ENCODE data around the gene KRTAP29-1. TPM values are rescaled to one million over a fixed set of nuclear protein-coding genes. Genes with fewer than 3 reads are reported as not detected.

KRTAP29-1 gene
- total and polyA plus RNA-seq, 2 experiments from 2014 or later: not detected

- peaks cover 24% of the 10 kb centered on the region for H3K9me3 Mint-ChIP-seq
- no peak for ATAC-seq
- H3K36me3 Mint-ChIP-seq (ENCODE audit: low read depth): no peaks in the 10 kb centered on the region; the same call in 2 of the 3 replicates
- Histone ChIP-seq H3K9me2 (ENCODE audit: insufficient read depth) (peaks cover 2% of the 10 kb centered on the region; the same call in 1 of the 2 replicates), H3K27ac (ENCODE audit: low read depth) (no peak overlapping the region), H4K20me1 (replicated peaks; ENCODE audit: insufficient read depth) (no peaks in the 10 kb centered on the region), H3K4me2 (no peak overlapping the region), H3K36me3 (ENCODE audit: insufficient read depth) (no peaks in the 10 kb centered on the region), H3F3A (replicated peaks; ENCODE audit: low read depth) (no peaks in the 10 kb centered on the region), H2AFZ (no peak overlapping the region), H3K79me2 (replicated peaks; ENCODE audit: insufficient read depth) (no peaks in the 10 kb centered on the region), H3K27me3 (ENCODE audit: insufficient read depth) (no peaks in the 10 kb centered on the region), H3K4me3 (no peak overlapping the region), H3K4me1 (ENCODE audit: insufficient read depth) (no peaks in the 10 kb centered on the region)
- H3K4me1 Mint-ChIP-seq: no peaks in the 10 kb centered on the region
- no peak for TF ChIP-seq REST (IDR thresholded peaks at IDR 0.05; ENCODE audit: unreplicated experiment)
- no peak for TF ChIP-seq ZNF462 (CRISPR knock-in tag; IDR thresholded peaks at IDR 0.05)
- no peak for TF ChIP-seq ZNF331 (CRISPR knock-in tag; IDR thresholded peaks at IDR 0.05; ENCODE audit: low read depth)
- TF ChIP-seq STAT1 (IDR thresholded peaks at IDR 0.05; ENCODE audit: unreplicated experiment): no peak
- no peak for TF ChIP-seq NANOG (IDR thresholded peaks at IDR 0.05; ENCODE audit: borderline replicate concordance)
- no peak for TF ChIP-seq POLR2AphosphoS5 (IDR thresholded peaks at IDR 0.05; ENCODE audit: low read depth)
- TF ChIP-seq EZH2phosphoT487 (IDR thresholded peaks at IDR 0.05; ENCODE audit: unreplicated experiment): no peak
- no peak for TF ChIP-seq ZNF114 (CRISPR knock-in tag; IDR thresholded peaks at IDR 0.05)
- no peak for DNase-seq (ENCODE audit: low spot score)
- H3K27ac Mint-ChIP-seq: no peak overlapping the region
- no peak overlapping the region for H3K4me3 Mint-ChIP-seq
- peaks cover 5% of the 10 kb centered on the region for H3K27me3 Mint-ChIP-seq (ENCODE audit: insufficient read depth, low read depth, poor library complexity)
Measured at GRCh38 chr17:41339571-41340172, 37.0 kb upstream of the KRTAP29-1 start.
